Aorta (tissue), 5 donors: ENCODE data around the gene SLC38A8. TPM values are rescaled to one million over a fixed set of nuclear protein-coding genes. Genes with fewer than 3 reads are reported as not detected.

Experiments
- ATAC-seq: fragments of 200-7000 bp; cut with Tn5 transposase; one replicate; pipeline ENCODE4 v1.9.1; 2022; ENCODE audit warnings: moderate library complexity; ENCODE audit not compliant: low FRiP score
- DNase-seq, 2 donors: peaks; one replicate each; pipeline ENCODE4 v3.0.0-alpha.2; 2020
- H3K27ac ChIP-seq, 2 donors: one replicate each; pipeline ENCODE4 v1.5.1; 2013; ENCODE audit warnings: low read length in 2 of 2, mild to moderate bottlenecking in 2 of 2, moderate library complexity in 2 of 2, control low read depth in 1 of 2, inconsistent platforms in 1 of 2, low read depth in 1 of 2
- H3K27me3 ChIP-seq, 2 donors: one replicate each; pipeline ENCODE4 v1.6.1; 2013; ENCODE audit warnings: control low read depth in 1 of 2, low read length in 1 of 2, mild to moderate bottlenecking in 1 of 2, moderate library complexity in 1 of 2; ENCODE audit not compliant: insufficient read depth in 2 of 2, control insufficient read depth in 1 of 2
- H3K36me3 ChIP-seq, 2 donors: one replicate each; pipeline ENCODE4 v1.6.1; 2013; ENCODE audit warnings: control low read depth in 1 of 2, low read length in 1 of 2, mild to moderate bottlenecking in 1 of 2; ENCODE audit not compliant: insufficient read depth in 2 of 2, control insufficient read depth in 1 of 2
- H3K4me1 ChIP-seq, 2 donors: one replicate each; pipeline ENCODE4 v1.6.1; 2013; ENCODE audit warnings: low read length in 2 of 2, control low read depth in 1 of 2, mild to moderate bottlenecking in 1 of 2, moderate library complexity in 1 of 2; ENCODE audit not compliant: insufficient read depth in 2 of 2, control insufficient read depth in 1 of 2
- H3K4me3 ChIP-seq, 2 donors: one replicate each; pipeline ENCODE4 v1.5.1; 2013; ENCODE audit warnings: low read length in 2 of 2, control low read depth in 1 of 2, mild to moderate bottlenecking in 1 of 2
- H3K9me3 ChIP-seq: one replicate; pipeline ENCODE4 v1.6.1; 2013; ENCODE audit warnings: mild to moderate bottlenecking, low read length; ENCODE audit not compliant: control insufficient read depth
- WGBS, 2 donors: extraction: QIAGEN DNeasy Blood & Tissue Kit; methylation state at CpG; one replicate each; pipeline ENCODE4 v1.1.7; 2013; 5-methylcytosine and 5-hydroxymethylcytosine counted together
- intact Hi-C, 2 donors: fragments of 100-400 bp; cut with DNase I; formaldehyde crosslinking; loops; one replicate each; pipeline versions ENCODE4 v1.14.2 to v1.15.0; 2022
- polyA plus RNA-seq, 2 donors: library from polyadenylated mRNA; stranded (reverse); fragments of 200-250 nt; gene quantifications; one replicate each; pipeline ENCODE4 v1.2.3, GENCODE V29; 2013
- total RNA-seq, 2 donors: library from RNA; stranded (reverse); fragmentation: NEBNext Ultra II Directional; extraction: Animal tissue kit (Norgen Biotek cat#: 25700); gene quantifications; one replicate each; pipeline ENCODE4 v1.2.1, GENCODE V29; 2021
- donor health status: healthy with polysubstance abuse.
- donor health status: Bipolar disorder and iron deficiency.
- donor health status: DM: no; HTN: no; CAD: no.
- donor health status: DM: no; HTN: no; CAD: no.
- donor health status: DM: yes; HTN: yes; CAD: no.

Gene SLC38A8
- total and polyA plus RNA-seq, 4 donors, result not detected

DNA sequence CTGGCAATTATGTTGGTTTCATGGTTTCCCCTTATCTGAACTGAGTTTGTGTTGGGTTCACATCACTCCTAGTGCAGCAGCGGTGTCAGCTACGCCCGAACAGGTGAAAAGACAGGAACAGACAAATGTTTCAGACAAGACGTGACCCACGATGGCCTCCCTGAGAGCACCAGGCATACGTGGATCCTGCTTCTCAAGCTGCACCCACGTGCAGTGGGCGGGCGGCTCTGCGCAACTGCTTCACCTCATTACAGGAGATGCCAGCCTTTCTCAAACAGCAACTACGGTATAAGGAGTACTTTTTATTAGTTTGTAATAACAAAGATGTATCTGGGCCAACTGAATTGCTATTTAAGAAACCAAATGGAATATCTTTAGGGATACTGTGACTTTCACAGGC, 32.8 kb upstream of the SLC38A8 start:
- WGBS, 2 donors, result 88% methylated on average over 11 of the region's 11 CpGs
- ATAC-seq (no peak), DNase-seq (no peak)
- peaks cover 0 to 3% of the 10 kb centered on the region in 2 donors for H3K36me3 ChIP-seq
- H3K4me1 ChIP-seq, result no peaks in the 10 kb centered on the region
- no peak overlapping the region for H3K4me3 ChIP-seq
- no peak overlapping the region for H3K27ac ChIP-seq
- intact Hi-C loops, result no loop called here
- H3K27me3 ChIP-seq, result no peaks in the 10 kb centered on the region
- H3K9me3 ChIP-seq, result no peaks in the 10 kb centered on the region

DNA sequence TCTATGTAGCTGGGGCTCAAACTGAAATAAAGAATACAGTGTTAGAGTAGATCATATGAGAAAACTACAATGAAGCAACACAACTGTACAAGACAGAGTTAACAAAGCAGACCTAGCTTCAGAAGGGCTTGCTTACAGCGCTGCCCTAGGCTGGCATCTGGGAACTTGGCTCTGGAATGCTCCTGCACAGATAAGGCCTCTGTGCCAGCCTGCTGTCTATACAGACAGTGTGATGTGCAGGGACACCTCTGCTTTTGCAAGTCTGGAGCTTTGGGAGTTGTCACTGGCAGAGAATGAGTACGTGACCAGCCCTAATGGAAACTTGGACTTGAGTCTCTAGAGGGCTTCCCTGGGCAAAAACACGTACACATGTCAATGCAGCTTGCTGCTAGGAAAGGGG, 32.1 kb upstream of the SLC38A8 start:
- Histone ChIP-seq H3K27me3 (no peaks in the 10 kb centered on the region), H3K4me3 (no peak overlapping the region), H3K36me3 (peaks cover 0 to 6% of the 10 kb centered on the region in 2 donors), H3K9me3 (no peaks in the 10 kb centered on the region), H3K27ac (no peak overlapping the region), H3K4me1 (no peaks in the 10 kb centered on the region)
- no peak for ATAC-seq
- intact Hi-C loops, result no loop called here
- 63 to 67% methylated on average over 3 of the region's 3 CpGs for WGBS, 2 donors
- DNase-seq, result no peak

DNA sequence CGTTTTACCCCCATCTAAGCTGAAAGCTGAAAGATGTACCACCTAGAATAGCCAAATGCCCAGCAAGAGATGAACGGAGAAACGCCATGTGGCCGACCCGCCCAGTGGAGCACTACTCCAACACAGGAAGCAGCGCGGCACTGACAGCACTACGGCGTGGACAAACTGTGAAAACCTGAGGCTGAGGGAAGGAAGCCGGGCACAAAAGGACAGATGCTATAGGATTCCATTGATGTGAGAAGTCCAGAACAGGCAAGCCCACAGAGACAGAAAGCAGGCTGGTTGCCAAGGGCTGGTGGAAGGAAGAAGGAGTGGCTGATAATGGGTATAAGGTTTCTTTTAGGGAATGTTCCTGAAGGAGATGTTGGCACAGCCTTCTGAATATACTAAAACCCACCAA, 29.4 kb upstream of the SLC38A8 start:
- Histone ChIP-seq H3K36me3 (peaks cover 0 to 17% of the 10 kb centered on the region in 2 donors), H3K9me3 (no peaks in the 10 kb centered on the region), H3K4me1 (no peaks in the 10 kb centered on the region), H3K27ac (no peak overlapping the region), H3K27me3 (no peaks in the 10 kb centered on the region), H3K4me3 (no peak overlapping the region)
- 93% methylated on average over 10 of the region's 10 CpGs for whole genome bisulfite sequencing, 2 donors
- no peak for ATAC-seq
- DNase-seq, result no peak
- intact Hi-C loops, result no loop called here

DNA sequence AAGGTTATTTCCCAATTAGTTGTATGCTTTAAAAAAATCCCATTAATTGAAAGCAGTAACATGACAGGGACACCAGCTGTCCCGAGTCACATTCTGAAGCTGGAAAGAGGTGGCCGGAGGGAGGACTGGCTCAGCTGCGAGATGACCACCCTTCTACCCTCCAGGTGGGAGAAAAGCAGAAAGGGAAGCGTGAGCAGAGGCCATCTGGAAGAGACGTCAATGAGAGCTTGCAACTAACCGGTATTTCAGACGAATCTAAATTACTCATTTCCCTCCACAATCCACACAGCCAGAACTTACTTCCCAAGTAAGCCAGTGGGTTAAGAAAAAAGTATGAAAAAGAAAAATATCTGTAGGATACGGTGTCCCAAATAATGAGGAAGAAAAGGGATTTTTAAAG, 28.5 kb upstream of the SLC38A8 start:
- no peak overlapping the region for H3K27ac ChIP-seq
- H3K9me3 ChIP-seq, result no peaks in the 10 kb centered on the region
- peaks cover 0 to 20% of the 10 kb centered on the region in 2 donors for H3K36me3 ChIP-seq
- DNase-seq, result no peak
- no peaks in the 10 kb centered on the region for H3K27me3 ChIP-seq
- H3K4me3 ChIP-seq, result no peak overlapping the region
- no peak for ATAC-seq
- intact Hi-C loops, result no loop called here
- no peaks in the 10 kb centered on the region for H3K4me1 ChIP-seq
- 79 to 88% methylated on average over 8 of the region's 8 CpGs for WGBS, 2 donors

DNA sequence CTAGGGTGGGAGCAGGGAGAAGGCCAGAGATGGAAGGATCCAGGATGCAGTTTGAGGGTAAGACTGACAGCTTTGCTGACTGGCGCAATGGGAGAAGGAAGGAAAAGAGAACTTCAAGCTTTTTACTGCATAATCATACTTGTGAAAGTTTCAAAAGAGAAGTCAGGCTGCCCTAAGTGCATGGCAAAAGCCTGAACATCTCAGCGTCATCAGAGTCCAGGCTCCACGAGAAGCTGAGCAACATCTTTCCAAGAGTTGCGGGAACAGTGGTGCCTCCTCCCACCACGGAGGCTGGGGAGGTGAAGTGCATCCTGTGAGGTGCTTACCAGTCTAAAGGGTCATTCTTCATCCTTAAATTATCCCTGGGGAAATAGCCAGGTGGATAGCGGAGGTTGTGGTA, 26.9 kb upstream of the SLC38A8 start:
- H3K4me1 ChIP-seq, result no peaks in the 10 kb centered on the region
- H3K9me3 ChIP-seq, result no peaks in the 10 kb centered on the region
- WGBS, 2 donors, result 88 to 91% methylated on average over 6 of the region's 6 CpGs
- ATAC-seq, result no peak
- no peaks in the 10 kb centered on the region for H3K27me3 ChIP-seq
- peaks cover 0 to 20% of the 10 kb centered on the region in 2 donors for H3K36me3 ChIP-seq
- H3K27ac ChIP-seq, result no peak overlapping the region
- intact Hi-C loops, result no loop called here
- H3K4me3 ChIP-seq, result no peak overlapping the region
- DNase-seq, result peak in 1 of 2 donors; percentile 67

DNA sequence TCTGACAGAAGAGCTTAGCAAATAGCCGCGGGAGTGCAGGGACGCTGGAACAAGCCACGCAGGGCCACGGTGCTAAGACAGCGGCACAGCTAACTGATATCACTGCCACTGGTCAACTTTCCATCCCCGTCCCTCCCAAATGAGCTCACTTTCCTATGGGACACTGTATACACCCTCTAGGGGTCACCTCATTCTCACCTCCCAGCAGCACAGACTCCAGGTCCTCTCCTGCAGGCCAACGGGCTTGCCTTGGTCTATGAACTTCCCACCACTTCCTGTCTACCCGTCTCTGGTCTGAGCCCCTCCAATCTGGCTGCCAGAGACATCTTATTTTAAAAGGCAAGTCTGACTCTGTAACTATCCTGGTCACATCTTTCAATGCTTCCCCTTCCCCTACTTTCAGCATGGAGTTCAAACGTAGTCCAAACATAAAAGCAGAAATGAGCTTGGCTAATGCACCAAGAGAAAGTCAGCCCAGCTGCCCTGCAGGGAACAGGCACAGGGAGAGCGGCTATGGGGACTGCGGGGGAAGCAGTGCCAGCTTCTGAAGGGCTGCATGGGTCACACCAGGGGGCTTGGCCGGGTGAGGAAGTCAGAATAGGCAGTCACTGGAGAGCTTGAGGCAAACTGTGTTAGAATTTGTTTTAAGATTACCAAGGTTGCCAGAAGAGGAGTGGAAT, 26.3 kb upstream of the SLC38A8 start:
- WGBS, 2 donors, result 85 to 88% methylated on average over 13 of the region's 13 CpGs
- H3K27ac ChIP-seq, result no peak overlapping the region
- DNase-seq (no peak), ATAC-seq (no peak)
- no peaks in the 10 kb centered on the region for H3K4me1 ChIP-seq
- no peaks in the 10 kb centered on the region for H3K27me3 ChIP-seq
- H3K36me3 ChIP-seq, result peaks cover 0 to 20% of the 10 kb centered on the region in 2 donors
- intact Hi-C loops, result no loop called here
- no peak overlapping the region for H3K4me3 ChIP-seq
- H3K9me3 ChIP-seq, result no peaks in the 10 kb centered on the region

DNA sequence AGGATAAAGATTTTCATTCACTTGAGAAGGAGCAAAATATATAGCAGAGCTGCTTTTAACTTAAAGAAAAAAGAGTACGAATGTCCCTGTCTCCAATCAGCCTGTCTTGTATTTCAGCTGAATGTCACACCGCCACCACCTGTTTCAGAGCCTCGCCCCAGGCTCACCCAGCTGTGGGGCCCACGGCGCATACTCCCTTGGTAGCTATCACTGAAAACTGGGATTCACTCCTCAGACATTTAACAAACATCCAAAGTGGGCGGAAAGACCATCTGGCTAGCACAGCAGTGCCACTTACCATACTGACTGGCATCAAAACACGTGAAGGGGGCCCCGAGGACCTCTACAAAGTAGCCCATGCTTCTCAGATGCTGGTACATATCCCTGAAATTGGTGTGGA, 25.4 kb upstream of the SLC38A8 start:
- no peaks in the 10 kb centered on the region for H3K9me3 ChIP-seq
- DNase-seq (no peak), ATAC-seq (no peak)
- H3K36me3 ChIP-seq, result peaks cover 0 to 21% of the 10 kb centered on the region in 2 donors
- intact Hi-C loops, result no loop called here
- H3K27me3 ChIP-seq, result no peaks in the 10 kb centered on the region
- H3K4me1 ChIP-seq, result no peaks in the 10 kb centered on the region
- H3K27ac ChIP-seq, result no peak overlapping the region
- no peak overlapping the region for H3K4me3 ChIP-seq
- 94% methylated on average over 8 of the region's 8 CpGs for WGBS, 2 donors

DNA sequence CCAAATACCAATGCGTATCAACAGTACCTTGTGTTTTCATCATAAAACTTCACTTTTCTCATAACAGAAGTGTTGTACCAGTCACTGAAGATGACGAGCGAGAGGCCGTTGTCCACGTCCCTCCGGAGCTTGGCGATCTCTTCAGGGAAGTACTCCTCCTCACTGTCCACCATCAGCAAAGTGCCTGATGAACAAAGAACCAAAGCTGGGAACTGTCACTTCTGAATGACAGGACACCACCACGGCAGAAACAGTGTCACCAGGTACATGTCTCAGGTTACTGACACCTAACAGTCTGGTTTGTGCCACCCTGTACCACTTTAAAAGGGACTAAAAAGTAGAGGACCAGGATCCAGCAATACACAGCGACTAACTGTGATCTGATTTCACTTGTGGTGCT, 25.0 kb upstream of the SLC38A8 start:
- Histone ChIP-seq H3K27me3 (no peaks in the 10 kb centered on the region), H3K4me3 (no peak overlapping the region), H3K36me3 (peaks cover 0 to 21% of the 10 kb centered on the region in 2 donors), H3K27ac (no peak overlapping the region), H3K9me3 (no peaks in the 10 kb centered on the region), H3K4me1 (no peaks in the 10 kb centered on the region)
- 88 to 91% methylated on average over 9 of the region's 9 CpGs for WGBS, 2 donors
- intact Hi-C loops, result no loop called here
- no peak for DNase-seq
- ATAC-seq, result no peak

DNA sequence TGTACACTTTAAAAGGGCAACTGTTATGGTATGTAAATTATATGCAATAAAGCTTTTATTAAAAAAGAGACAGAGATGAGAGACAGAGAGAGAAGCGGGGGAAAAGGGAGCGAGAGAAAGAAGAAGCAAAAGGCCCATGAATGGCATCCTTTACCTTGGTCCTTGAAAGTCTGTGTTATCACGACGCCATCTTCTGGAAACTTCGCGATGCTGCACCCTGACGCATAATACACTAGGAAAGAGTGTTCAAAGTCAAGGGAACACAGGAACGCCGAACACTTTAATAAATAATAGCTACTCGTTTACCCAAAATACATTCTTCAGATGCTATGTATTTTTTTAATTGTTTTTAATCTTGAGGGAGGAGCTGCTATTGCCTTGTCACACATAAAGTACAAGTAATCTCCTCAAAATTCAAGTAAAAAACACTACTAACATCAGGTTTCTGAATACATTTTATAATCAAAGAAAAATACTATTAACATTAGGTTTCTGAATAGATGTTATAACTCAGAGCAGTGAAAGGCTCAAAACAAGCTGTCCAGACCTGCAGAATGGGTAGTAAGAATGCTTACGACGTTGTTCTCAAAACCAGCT, 23.0 kb upstream of the SLC38A8 start:
- Histone ChIP-seq H3K4me1 (no peaks in the 10 kb centered on the region), H3K36me3 (peaks cover 0 to 26% of the 10 kb centered on the region in 2 donors), H3K27ac (no peak overlapping the region), H3K4me3 (no peak overlapping the region), H3K9me3 (no peaks in the 10 kb centered on the region), H3K27me3 (no peaks in the 10 kb centered on the region)
- ATAC-seq (peak; percentile 67), DNase-seq (no peak)
- 37 to 38% methylated on average over 12 of the region's 12 CpGs for WGBS, 2 donors
- intact Hi-C loops, result no loop called here
